OCI-LY7 (cell line): Measurements from ENCODE around the gene EPSTI1.

ENCODE experiments used
- EZH2phosphoT487 ChIP-seq: fragments of 200-600 bp; sonication (generic); IDR thresholded peaks from 2 replicates; pipeline ENCODE4 v1.6.1; 2018; ENCODE audit warnings: low read depth, borderline replicate concordance, mild to moderate bottlenecking, mixed run types, antibody characterized with exemption, low read length, moderate library complexity, mixed read lengths
- TF ChIP-seq, protein P1 (sequence below): fragments of 200-600 bp; sonication (generic); conservative IDR thresholded peaks from 2 replicates; pipeline ENCODE4 v1.5.1; 2014; ENCODE audit warnings: mild to moderate bottlenecking, antibody characterized with exemption, low read length, moderate library complexity, mixed read lengths

- TF ChIP-seq, protein P1, sequence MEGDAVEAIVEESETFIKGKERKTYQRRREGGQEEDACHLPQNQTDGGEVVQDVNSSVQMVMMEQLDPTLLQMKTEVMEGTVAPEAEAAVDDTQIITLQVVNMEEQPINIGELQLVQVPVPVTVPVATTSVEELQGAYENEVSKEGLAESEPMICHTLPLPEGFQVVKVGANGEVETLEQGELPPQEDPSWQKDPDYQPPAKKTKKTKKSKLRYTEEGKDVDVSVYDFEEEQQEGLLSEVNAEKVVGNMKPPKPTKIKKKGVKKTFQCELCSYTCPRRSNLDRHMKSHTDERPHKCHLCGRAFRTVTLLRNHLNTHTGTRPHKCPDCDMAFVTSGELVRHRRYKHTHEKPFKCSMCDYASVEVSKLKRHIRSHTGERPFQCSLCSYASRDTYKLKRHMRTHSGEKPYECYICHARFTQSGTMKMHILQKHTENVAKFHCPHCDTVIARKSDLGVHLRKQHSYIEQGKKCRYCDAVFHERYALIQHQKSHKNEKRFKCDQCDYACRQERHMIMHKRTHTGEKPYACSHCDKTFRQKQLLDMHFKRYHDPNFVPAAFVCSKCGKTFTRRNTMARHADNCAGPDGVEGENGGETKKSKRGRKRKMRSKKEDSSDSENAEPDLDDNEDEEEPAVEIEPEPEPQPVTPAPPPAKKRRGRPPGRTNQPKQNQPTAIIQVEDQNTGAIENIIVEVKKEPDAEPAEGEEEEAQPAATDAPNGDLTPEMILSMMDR = no peak
- no peak for TF ChIP-seq EZH2phosphoT487
These were observed 126.3 kb downstream of the EPSTI1 start for GRCh38 chr13:42865768-42866102.
